ENCODE data around the gene RGMA. TPM values are rescaled to one million over a fixed set of nuclear protein-coding genes. Genes with fewer than 3 reads are reported as not detected.

The RGMA gene
- total and polyA plus RNA-seq, 2 donors (not counting 1 experiment from before 2014, with no cell fraction given) = not detected

GRCh38 chr15:93029836-93030429 lies 59.1 kb downstream of the RGMA start:
- Mint-ChIP-seq H3K9me3 (ENCODE audit: insufficient read depth) (no peaks in the 10 kb centered on the region), H3K4me3 (no peak overlapping the region), H3K27ac (peak overlapping the region; percentile 43), H3K27me3 (no peaks in the 10 kb centered on the region), H3K4me1 (peaks cover 19% of the 10 kb centered on the region)
- Histone ChIP-seq H3K9me3 (ENCODE audit: control extremely low read depth in 1 of 3, control insufficient read depth in 2 of 3, insufficient read depth in 1 of 3, low read length in 2 of 3) (no peaks in the 10 kb centered on the region), H3K4me2 (replicated peaks; ENCODE audit: low read depth, low read length, poor library complexity, severe bottlenecking) (no peak overlapping the region), H2AFZ (ENCODE audit: insufficient read depth, low read depth, low read length, poor library complexity, severe bottlenecking) (no peak overlapping the region), H3K27ac (ENCODE audit: low read length in 2 of 2) (no peak overlapping the region), H3K4me3 (ENCODE audit: control extremely low read depth in 1 of 5, extremely low read depth in 1 of 5, insufficient read depth in 1 of 5, low read depth in 2 of 5, low read length in 4 of 5) (no peak overlapping the region), H3K27me3 (replicated peaks in 1 of 4; ENCODE audit: control extremely low read depth in 1 of 4, control insufficient read depth in 3 of 4, insufficient read depth in 4 of 4, low read length in 3 of 4) (no peaks in the 10 kb centered on the region), H3K36me3 (replicated peaks in 1 of 2; ENCODE audit: control extremely low read depth in 1 of 2, control insufficient read depth in 1 of 2, extremely low read depth in 1 of 2, insufficient read depth in 2 of 2, low read length in 1 of 2) (peaks cover 5 to 27% of the 10 kb centered on the region in 2 experiments), H3K79me2 (ENCODE audit: control insufficient read depth, insufficient read depth, low read length) (no peaks in the 10 kb centered on the region), H3K9ac (ENCODE audit: low read length) (no peak overlapping the region), H4K20me1 (ENCODE audit: control insufficient read depth, insufficient read depth, low read length, poor library complexity, severe bottlenecking) (peaks cover 19% of the 10 kb centered on the region), H3K4me1 (ENCODE audit: control insufficient read depth in 2 of 2, insufficient read depth in 2 of 2, low read length in 2 of 2) (peaks cover 5 to 14% of the 10 kb centered on the region in 2 donors)
- WGBS (ENCODE audit: insufficient coverage) = 96% methylated on average over 11 of the region's 12 CpGs
- DNase-seq (no peak), ATAC-seq (ENCODE audit: low read depth) (no peak)
- TF ChIP-seq EZH2 (IDR thresholded peaks at IDR 0.05; ENCODE audit: borderline replicate concordance, insufficient read depth, low read depth, low read length, poor library complexity, severe bottlenecking) (no peak), CTCF (IDR thresholded peaks at IDR 0.05) (no peak)
- POLR2A ChIA-PET = no interaction called here
- intact Hi-C loops (cut with micrococcal nuclease) = loop anchor here (1.0 to 10.0 kb wide), 3 partner anchors 233 to 1292 kb away; no protein-coding TSS in a partner anchor
- CTCF ChIA-PET = interaction anchor here (0.5 to 9.3 kb wide), 11 partner anchors 11 to 1090 kb away, joined by 3 to 64 read pairs (median 4); no protein-coding TSS in a partner anchor

GRCh38 chr15:93029214-93029835 lies 59.7 kb downstream of the RGMA start:
- no peak for DNase-seq
- H3K9ac ChIP-seq (ENCODE audit: low read length) = no peak overlapping the region
- POLR2A ChIA-PET = no interaction called here
- intact Hi-C loops (cut with micrococcal nuclease) = no loop called here
- peaks cover 26% of the 10 kb centered on the region for H4K20me1 ChIP-seq (ENCODE audit: control insufficient read depth, insufficient read depth, low read length, poor library complexity, severe bottlenecking)
- TF ChIP-seq EZH2 (IDR thresholded peaks at IDR 0.05; ENCODE audit: borderline replicate concordance, insufficient read depth, low read depth, low read length, poor library complexity, severe bottlenecking) = no peak
- no peak for TF ChIP-seq CTCF (IDR thresholded peaks at IDR 0.05)
- H3K4me2 ChIP-seq (replicated peaks; ENCODE audit: low read depth, low read length, poor library complexity, severe bottlenecking) = no peak overlapping the region
- no peak overlapping the region for H3K27ac ChIP-seq (ENCODE audit: low read length in 2 of 2)
- no peaks in the 10 kb centered on the region for H3K79me2 ChIP-seq (ENCODE audit: control insufficient read depth, insufficient read depth, low read length)
- H3K4me1 Mint-ChIP-seq = peaks cover 26% of the 10 kb centered on the region
- CTCF ChIA-PET = interaction anchor here (0.8 to 9.3 kb wide), 6 partner anchors 11 to 1090 kb away, joined by 3 to 64 read pairs (median 5); no protein-coding TSS in a partner anchor
- WGBS (ENCODE audit: insufficient coverage) = 63% methylated on average over 16 of the region's 17 CpGs
- no peak overlapping the region for H3K4me3 ChIP-seq (ENCODE audit: control extremely low read depth in 1 of 5, extremely low read depth in 1 of 5, insufficient read depth in 1 of 5, low read depth in 2 of 5, low read length in 4 of 5)
- H3K9me3 Mint-ChIP-seq (ENCODE audit: insufficient read depth) = no peaks in the 10 kb centered on the region
- peak overlapping the region; percentile 50 for H3K27ac Mint-ChIP-seq
- no peaks in the 10 kb centered on the region for H3K9me3 ChIP-seq (ENCODE audit: control extremely low read depth in 1 of 3, control insufficient read depth in 2 of 3, insufficient read depth in 1 of 3, low read length in 2 of 3)
- no peaks in the 10 kb centered on the region for H3K27me3 ChIP-seq (replicated peaks in 1 of 4; ENCODE audit: control extremely low read depth in 1 of 4, control insufficient read depth in 3 of 4, insufficient read depth in 4 of 4, low read length in 3 of 4)
- H3K4me1 ChIP-seq (ENCODE audit: control insufficient read depth in 2 of 2, insufficient read depth in 2 of 2, low read length in 2 of 2) = peaks cover 5 to 14% of the 10 kb centered on the region in 2 donors
- H2AFZ ChIP-seq (ENCODE audit: insufficient read depth, low read depth, low read length, poor library complexity, severe bottlenecking) = no peak overlapping the region
- no peaks in the 10 kb centered on the region for H3K27me3 Mint-ChIP-seq
- peaks cover 7 to 33% of the 10 kb centered on the region in 2 experiments for H3K36me3 ChIP-seq (replicated peaks in 1 of 2; ENCODE audit: control extremely low read depth in 1 of 2, control insufficient read depth in 1 of 2, extremely low read depth in 1 of 2, insufficient read depth in 2 of 2, low read length in 1 of 2)
- no peak for ATAC-seq (ENCODE audit: low read depth)
- H3K4me3 Mint-ChIP-seq = no peak overlapping the region
